GM19452 (cell line): ENCODE measurements around the gene CIT.
A peak's percentile ranks its signal among the peaks of the same experiment; 100 is the strongest.

Experiments
- ATAC-seq: cut with Tn5 transposase; IDR thresholded peaks from one replicate; pipeline ENCODE4 v1.9.1; 2021; ENCODE audit not compliant: unreplicated experiment

Gene CIT

GRCh38 chr12:119705182-119705581, 171.9 kb downstream of the CIT start:
- no peak for ATAC-seq

GRCh38 chr12:119704065-119704747, 172.9 kb downstream of the CIT start:
- ATAC-seq = no peak

DNA sequence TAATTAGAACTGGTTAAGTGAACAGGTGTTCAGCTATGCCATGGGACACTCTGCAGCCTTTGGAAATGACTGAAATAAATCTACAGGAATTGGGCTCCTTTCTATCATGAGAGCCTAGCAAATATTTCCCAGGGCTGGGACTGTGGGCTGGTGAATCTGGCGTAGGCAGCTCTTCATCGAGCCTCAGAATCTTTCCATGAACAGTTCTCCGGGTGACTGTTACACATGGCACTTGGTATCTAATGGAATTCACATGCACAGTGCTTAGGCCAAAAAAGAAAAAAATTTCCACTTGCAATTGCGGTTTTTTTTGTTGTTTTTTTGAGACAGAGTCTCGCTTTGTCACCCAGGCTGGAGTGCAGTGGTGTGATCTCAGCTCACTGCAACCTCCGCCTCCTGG, 177.0 kb downstream of the CIT start:
- ATAC-seq = no peak

DNA sequence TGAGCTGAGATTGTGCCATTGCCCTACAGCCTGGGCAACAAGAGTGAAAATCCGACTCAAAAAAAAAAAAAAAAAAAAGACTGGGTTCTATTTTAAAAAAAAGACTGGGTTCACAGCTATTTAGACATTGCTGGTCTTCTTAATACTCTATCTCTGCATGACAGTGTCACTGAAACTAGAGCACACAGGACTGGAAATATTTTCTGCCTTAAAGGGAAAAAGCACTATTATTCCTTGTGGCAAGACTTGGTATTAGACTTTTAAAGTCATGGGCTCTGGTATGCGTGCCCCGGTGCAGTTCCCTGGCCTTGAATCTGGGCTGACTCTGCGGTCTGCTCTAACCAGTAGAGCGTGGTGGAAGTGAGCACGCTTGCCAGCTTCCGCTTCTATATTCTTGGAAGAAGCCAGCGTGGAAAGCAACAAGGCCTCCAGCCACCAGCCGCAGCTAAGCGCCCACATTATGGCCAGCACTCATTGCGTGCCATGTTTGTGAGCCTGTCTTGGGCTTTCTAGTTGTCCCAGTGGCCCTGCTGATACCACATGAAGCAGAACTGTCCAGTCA, 177.8 kb downstream of the CIT start:
- ATAC-seq = no peak

- ATAC-seq = no peak
Measured at GRCh38 chr12:119696943-119697342, 180.2 kb downstream of the CIT start.

- no peak for ATAC-seq
Measured at GRCh38 chr12:119695034-119695433, 182.1 kb downstream of the CIT start.

DNA sequence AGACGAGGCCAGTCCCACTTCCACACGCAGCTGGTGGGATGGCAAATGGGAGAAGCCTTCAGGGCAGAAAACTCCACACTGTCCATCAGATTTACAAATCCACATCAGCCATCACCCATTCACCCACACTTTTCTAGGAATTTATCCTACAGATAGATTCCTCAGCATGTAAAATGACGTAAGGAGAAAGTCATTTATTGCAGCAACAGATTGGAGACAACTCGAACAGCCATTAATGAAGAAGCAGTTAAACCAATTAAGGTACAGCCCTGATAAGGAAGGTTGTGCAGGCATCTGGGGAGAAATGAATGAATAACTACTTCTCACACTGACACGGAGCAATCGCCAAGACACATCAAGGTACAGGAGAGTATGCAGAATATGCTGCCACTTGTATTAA, 183.0 kb downstream of the CIT start:
- ATAC-seq = no peak

DNA sequence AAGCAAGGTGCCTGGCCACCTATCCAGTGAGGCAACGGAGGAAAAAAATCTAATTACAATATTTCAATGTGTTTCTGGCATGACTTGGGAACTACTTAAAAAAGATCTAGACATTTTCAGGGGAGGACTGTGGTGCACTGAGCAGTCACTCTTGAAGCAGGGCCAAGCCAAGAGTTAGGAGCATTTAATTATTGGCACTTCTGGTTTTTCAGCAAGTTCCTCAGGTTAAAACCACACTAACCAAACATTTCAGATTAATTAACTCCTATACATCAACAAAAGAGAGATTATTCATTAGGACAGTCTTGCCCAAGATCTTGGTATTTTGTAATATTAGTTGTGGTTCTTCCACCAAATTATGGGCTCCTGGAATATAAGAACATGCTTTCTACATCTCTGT, 183.6 kb downstream of the CIT start:
- no peak for ATAC-seq

DNA sequence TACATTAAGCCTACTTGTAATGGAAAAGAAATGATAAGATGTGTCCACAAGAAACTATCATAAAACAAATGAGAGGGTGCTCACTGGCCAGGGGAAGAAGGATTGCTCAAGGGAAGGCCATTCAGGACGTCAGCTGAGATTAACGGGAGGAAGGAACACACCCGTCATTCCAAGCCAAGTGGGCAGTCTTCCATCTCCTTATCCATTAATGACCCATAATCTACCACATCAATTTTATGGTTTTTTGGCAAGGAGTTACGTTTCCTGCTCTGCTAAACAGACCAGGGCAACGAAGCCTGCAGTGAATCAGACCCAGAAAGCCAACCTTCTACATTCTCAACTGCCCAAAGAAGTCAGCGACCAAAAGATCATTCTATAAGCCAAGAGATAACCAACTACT, 184.1 kb downstream of the CIT start:
- ATAC-seq = no peak

DNA sequence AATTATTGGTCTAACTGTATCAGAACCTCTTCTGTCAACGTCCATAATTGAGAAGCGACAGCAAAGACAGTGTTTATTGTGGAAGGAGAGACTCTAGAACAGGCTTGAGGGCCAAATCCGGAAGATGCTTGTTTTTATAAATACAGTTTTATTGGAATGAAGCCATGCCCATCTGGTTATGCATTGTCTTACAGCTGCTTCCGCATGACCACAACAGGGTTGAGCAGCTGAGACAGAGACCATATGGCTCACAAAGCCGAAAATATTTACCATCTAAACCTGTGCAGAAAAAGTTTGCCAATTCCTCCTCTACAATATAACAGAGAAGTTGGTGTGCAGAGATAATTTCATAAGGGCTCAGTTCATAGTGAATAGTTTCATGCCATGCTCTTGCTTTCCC, 184.7 kb downstream of the CIT start:
- ATAC-seq = no peak

DNA sequence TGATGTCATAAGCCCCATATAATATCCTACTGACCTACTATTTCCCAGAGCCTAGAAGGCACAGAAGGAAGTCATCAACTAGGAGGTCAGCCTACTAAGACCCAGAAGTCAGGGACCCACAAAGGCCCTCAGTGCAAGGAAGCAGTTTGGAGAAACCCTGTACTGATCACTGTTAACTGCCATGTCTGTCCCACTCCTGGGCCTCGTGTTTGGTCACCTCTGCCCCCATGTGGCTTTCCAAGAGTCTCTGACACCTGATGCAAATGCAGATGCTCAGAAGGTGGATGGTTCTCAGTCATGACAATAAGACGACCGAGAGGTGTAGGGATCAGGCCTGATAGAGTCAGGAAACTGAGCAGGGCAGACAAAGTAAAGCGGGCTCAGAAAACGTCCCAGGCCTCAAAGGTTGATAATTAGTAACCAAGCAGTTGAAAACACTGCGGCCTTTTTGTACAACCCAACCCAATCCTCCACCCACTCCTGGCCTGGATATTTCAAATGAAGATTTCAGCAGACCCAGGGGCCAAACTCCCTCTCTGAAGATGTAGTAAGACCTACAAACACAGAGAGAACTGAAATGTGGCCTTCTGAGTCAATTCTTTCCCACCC, 185.8 kb downstream of the CIT start:
- ATAC-seq = no peak

DNA sequence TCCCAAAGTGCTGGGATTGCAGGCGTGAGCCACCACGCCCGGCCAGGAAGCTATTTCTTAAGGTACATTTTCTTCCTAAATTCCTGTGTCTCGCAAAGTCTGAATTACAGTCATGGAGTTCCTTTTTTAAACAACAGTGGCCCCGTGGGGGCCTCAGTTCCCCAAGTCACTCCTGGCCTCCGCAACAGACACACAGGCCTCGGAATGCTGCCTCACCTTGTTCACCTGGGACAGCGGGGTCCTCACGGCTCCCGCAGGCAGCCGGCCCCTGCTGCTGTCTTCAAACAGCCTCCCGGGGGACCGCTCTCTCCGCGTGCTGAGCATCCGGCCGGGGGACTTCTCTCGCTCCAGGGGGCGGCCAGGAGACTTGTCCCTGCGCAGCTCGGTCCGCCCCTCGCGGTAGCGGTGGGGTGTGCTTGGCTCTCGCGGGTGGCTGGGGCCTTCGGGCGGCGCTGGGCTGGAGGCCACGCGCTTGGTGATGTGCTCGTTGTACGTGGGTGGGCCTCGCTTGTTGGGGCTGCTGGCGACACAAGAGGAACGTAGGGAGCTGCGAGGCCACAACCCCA, 187.1 kb downstream of the CIT start:
- no peak for ATAC-seq

DNA sequence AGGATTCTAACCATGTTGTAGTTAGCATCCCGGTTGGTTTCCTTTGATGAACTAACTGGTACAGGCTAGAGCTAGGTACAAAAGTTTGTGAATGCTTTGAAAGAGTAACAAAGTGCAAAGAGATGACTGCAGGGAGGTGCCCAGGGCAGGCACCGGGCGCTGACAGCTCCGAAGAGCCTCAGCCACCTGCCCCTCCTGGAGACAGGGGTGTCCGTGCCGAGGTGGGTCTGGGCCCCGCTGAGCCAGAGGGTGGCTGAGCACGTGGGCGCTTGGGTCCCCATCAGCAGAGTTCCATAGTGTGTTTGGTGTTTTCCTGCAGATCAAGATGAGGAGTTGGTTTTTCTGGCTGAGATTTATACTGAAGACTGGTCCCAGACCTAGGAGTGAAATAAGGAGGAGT, 189.2 kb downstream of the CIT start:
- no peak for ATAC-seq

GRCh38 chr12:119687406-119687805, 189.7 kb downstream of the CIT start:
- no peak for ATAC-seq

DNA sequence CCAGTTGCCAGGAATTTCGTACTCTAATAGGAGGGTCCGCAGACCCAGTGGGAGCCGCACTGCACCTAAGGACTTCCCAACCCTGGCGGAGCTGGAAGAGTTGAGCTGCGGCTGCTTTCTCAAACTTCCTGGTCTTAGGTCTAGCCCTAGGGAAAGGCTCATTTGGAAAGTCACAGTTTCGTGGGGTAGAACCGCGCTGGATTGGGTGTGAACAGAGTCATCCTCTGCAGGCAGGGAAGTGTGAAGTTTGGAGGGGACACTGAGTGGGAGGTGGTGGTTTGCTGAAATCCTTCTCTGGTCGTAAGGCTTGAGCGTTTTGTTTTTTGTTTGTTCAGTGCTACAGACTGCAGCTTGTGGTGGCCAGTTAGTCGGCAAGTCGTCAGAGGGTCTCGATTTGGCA, 190.3 kb downstream of the CIT start:
- no peak for ATAC-seq

DNA sequence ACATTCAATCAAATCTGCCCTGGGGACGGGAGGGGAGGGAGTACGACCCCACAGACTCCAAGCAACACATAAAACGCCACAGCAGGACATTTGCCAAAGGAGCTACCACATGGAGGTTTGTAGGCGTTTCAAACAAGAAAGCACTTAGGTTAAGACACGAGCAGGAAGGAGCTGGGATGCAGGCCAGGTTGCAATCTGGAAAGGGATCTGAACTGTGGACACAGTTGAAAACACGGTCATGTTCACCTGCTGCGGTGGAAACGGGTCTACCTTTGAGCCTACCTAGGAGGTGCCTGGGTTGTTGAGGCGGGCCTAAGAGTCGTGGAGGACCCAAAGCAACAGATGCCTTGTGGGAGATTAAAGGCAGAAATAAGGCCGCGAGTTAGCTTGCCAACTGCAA, 190.8 kb downstream of the CIT start:
- no peak for ATAC-seq

GRCh38 chr12:119685375-119685774, 191.7 kb downstream of the CIT start:
- no peak for ATAC-seq

- no peak for ATAC-seq
Measured at GRCh38 chr12:119684711-119685369, 192.3 kb downstream of the CIT start.

- no peak for ATAC-seq
Measured at GRCh38 chr12:119683816-119684215, 193.3 kb downstream of the CIT start.

- no peak for ATAC-seq
Measured at GRCh38 chr12:119683413-119683812, 193.7 kb downstream of the CIT start.

DNA sequence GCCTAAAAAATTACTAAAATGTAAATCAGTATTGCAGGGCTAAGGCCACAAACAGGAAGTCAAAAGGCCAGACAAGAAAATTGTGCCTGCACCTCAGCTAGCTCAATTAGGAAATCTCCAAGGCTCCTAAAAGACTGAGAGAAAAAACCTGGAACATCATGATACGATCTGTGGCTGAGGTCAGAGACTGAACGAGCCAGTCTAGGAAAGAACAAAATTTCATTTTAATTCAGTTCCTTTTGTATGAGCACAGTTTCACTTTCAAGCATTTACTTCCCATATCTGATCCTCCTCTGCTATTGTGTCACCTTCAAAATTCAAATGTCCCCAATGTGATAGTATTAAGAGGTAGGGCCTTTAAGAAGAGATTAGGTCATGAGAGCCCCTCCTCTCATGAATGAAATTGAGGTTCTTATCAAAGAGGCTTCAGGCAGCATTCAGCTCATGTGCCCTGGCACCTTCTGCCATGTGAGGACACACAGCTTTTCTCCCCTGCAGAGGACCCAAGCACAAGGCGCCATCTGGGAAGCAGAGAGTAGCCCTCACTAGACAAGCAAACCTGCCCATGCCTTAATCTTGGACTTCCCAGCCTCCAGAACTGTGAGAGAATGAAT, 194.4 kb downstream of the CIT start:
- ATAC-seq = peak; percentile 39
